ENCODE data around the gene NLE1.
"Not testable (repeated sequence)": the region's sequence is repeated elsewhere in the genome, so short reads cannot be mapped to it uniquely, and the experiment has no call there.

The NLE1 gene

DNA sequence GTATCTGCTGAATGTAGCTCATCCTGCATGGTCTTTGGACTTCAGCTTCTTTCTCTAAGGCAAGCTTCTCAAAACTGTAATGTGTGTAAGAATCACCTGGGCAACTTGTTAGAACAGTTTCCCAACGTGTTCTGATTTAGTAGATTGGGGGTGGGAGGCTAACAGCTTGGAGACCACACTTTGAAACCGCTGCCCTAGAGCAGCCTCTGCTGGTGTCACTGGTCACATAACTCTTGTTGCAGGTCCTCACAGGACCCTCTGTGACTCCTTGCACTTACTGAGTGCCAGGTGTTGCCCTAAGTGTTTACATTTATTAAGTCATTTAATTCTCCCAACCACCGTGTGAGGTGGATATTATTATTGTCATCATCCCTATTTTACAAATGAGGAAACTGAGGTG is 42.2 kb upstream of the NLE1 start:
- H3F3A ChIP-seq (ENCODE audit: low read depth): no peaks in the 10 kb centered on the region
- H3K4me3 ChIP-seq (ENCODE audit: low read length, poor library complexity, severe bottlenecking): no peak overlapping the region
- no peaks in the 10 kb centered on the region for H4K20me1 ChIP-seq (ENCODE audit: insufficient read depth, low read length, poor library complexity, severe bottlenecking)
- no peaks in the 10 kb centered on the region for H3K9me3 ChIP-seq (ENCODE audit: insufficient read depth, low read depth, low read length)
- H3K9me2 ChIP-seq (replicated peaks; ENCODE audit: low read depth, low read length): no peaks in the 10 kb centered on the region
- peaks cover 40% of the 10 kb centered on the region for H3K27me3 ChIP-seq (ENCODE audit: insufficient read depth, low read length, poor library complexity, severe bottlenecking)
- H3K36me3 ChIP-seq (ENCODE audit: insufficient read depth, low read length): no peaks in the 10 kb centered on the region
- TF ChIP-seq, protein P1, sequence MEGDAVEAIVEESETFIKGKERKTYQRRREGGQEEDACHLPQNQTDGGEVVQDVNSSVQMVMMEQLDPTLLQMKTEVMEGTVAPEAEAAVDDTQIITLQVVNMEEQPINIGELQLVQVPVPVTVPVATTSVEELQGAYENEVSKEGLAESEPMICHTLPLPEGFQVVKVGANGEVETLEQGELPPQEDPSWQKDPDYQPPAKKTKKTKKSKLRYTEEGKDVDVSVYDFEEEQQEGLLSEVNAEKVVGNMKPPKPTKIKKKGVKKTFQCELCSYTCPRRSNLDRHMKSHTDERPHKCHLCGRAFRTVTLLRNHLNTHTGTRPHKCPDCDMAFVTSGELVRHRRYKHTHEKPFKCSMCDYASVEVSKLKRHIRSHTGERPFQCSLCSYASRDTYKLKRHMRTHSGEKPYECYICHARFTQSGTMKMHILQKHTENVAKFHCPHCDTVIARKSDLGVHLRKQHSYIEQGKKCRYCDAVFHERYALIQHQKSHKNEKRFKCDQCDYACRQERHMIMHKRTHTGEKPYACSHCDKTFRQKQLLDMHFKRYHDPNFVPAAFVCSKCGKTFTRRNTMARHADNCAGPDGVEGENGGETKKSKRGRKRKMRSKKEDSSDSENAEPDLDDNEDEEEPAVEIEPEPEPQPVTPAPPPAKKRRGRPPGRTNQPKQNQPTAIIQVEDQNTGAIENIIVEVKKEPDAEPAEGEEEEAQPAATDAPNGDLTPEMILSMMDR (conservative IDR thresholded peaks at IDR 0.05; ENCODE audit: low read length): no peak
- no peak for TF ChIP-seq EZH2phosphoT487 (IDR thresholded peaks at IDR 0.05; ENCODE audit: borderline replicate concordance)
- no peaks in the 10 kb centered on the region for H3K79me2 ChIP-seq (ENCODE audit: insufficient read depth, low read length)
- no peak overlapping the region for H3K4me2 ChIP-seq (ENCODE audit: low read depth, low read length, poor library complexity, severe bottlenecking)
- no peak overlapping the region for H2AFZ ChIP-seq (ENCODE audit: low read length)
- no peak overlapping the region for H3K9ac ChIP-seq (ENCODE audit: low read depth, low read length, poor library complexity, severe bottlenecking)
- no peaks in the 10 kb centered on the region for H3K4me1 ChIP-seq (ENCODE audit: insufficient read depth, low read length, poor library complexity, severe bottlenecking)

DNA sequence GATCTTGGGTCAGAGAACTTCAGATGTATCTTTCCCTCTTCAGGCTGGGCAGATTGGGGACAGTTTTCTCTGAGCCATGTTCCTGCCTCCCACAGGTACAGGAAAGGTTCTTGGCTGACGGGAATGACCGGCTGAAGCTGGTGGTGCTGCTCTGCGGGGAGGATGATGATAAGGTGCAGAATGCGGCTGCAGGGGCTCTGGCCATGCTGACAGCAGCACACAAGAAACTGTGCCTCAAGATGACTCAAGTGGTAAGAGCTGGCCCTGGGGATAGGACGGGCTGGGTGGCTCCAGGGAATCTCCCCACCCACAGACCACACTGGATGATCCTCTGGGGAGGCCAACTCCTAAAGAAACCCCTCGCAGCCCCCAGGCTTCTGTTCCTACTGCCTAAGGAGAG is 41.2 kb upstream of the NLE1 start:
- Histone ChIP-seq H3K4me2 (ENCODE audit: low read depth, low read length, poor library complexity, severe bottlenecking) (no peak overlapping the region), H3K79me2 (ENCODE audit: insufficient read depth, low read length) (no peaks in the 10 kb centered on the region)
- TF ChIP-seq EZH2phosphoT487 (IDR thresholded peaks at IDR 0.05; ENCODE audit: borderline replicate concordance): no peak
- TF ChIP-seq, protein P1 (conservative IDR thresholded peaks at IDR 0.05; ENCODE audit: low read length): no peak

DNA sequence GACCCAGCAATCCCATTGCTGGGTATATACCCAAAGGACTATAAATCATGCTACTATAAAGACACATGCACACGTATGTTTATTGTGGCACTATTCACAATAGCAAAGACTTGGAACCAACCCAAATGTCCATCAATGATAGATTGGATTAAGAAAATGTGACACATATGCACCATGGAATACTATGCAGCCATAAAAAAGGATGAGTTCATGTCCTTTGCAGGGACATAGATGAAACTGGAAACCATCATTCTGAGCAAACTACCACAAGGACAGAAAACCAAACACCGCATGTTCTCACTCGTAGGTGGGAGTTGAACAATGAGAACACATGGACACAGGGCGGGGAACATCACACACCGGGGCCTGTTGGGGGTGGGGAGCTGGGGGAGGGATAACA is 37.3 kb upstream of the NLE1 start:
- not testable (repeated sequence) for H3K9ac ChIP-seq (ENCODE audit: low read depth, low read length, poor library complexity, severe bottlenecking); H3K9me2 ChIP-seq (replicated peaks; ENCODE audit: low read depth, low read length); H2AFZ ChIP-seq (ENCODE audit: low read length); H3K4me1 ChIP-seq (ENCODE audit: insufficient read depth, low read length, poor library complexity, severe bottlenecking); H4K20me1 ChIP-seq (ENCODE audit: insufficient read depth, low read length, poor library complexity, severe bottlenecking); H3F3A ChIP-seq (ENCODE audit: low read depth); H3K4me3 ChIP-seq (ENCODE audit: low read length, poor library complexity, severe bottlenecking); H3K36me3 ChIP-seq (ENCODE audit: insufficient read depth, low read length); H3K79me2 ChIP-seq (ENCODE audit: insufficient read depth, low read length); H3K9me3 ChIP-seq (ENCODE audit: insufficient read depth, low read depth, low read length); H3K4me2 ChIP-seq (ENCODE audit: low read depth, low read length, poor library complexity, severe bottlenecking)
- H3K27me3 ChIP-seq (ENCODE audit: insufficient read depth, low read length, poor library complexity, severe bottlenecking): peaks cover 17% of the 10 kb centered on the region

More for the DNA sequence above, 41.2 kb upstream of the NLE1 start:
- Histone ChIP-seq H3K9ac (ENCODE audit: low read depth, low read length, poor library complexity, severe bottlenecking) (no peak overlapping the region), H3F3A (ENCODE audit: low read depth) (no peaks in the 10 kb centered on the region), H3K4me1 (ENCODE audit: insufficient read depth, low read length, poor library complexity, severe bottlenecking) (no peaks in the 10 kb centered on the region), H3K27me3 (ENCODE audit: insufficient read depth, low read length, poor library complexity, severe bottlenecking) (peaks cover 37% of the 10 kb centered on the region), H3K4me3 (ENCODE audit: low read length, poor library complexity, severe bottlenecking) (no peak overlapping the region), H3K36me3 (ENCODE audit: insufficient read depth, low read length) (no peaks in the 10 kb centered on the region), H2AFZ (ENCODE audit: low read length) (no peak overlapping the region), H3K9me3 (ENCODE audit: insufficient read depth, low read depth, low read length) (no peaks in the 10 kb centered on the region), H3K9me2 (replicated peaks; ENCODE audit: low read depth, low read length) (no peaks in the 10 kb centered on the region), H4K20me1 (ENCODE audit: insufficient read depth, low read length, poor library complexity, severe bottlenecking) (no peaks in the 10 kb centered on the region)

DNA sequence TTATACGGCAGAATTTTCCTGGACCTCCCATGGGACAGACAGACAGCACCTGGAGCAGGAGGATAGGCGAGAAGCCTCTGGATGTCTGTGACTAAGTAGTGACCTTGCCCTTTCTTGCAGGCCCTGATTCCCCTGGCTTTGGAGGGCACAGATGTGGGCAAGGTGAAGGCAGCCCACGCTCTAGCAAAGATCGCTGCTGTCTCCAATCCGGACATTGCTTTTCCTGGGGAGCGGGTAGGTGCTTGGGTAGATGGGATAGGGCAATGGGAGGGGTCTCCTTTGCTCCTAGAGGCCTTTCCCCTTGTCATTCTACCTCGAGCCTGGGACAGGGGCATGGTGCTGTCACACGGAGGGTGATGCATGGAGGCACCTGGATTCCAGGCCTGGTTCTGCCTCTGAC is 34.8 kb upstream of the NLE1 start:
- H3K9me3 ChIP-seq (ENCODE audit: insufficient read depth, low read depth, low read length): no peaks in the 10 kb centered on the region
- no peak overlapping the region for H3K4me3 ChIP-seq (ENCODE audit: low read length, poor library complexity, severe bottlenecking)
- H3K27me3 ChIP-seq (ENCODE audit: insufficient read depth, low read length, poor library complexity, severe bottlenecking): peaks cover 3% of the 10 kb centered on the region
- H3K4me1 ChIP-seq (ENCODE audit: insufficient read depth, low read length, poor library complexity, severe bottlenecking): no peaks in the 10 kb centered on the region
- TF ChIP-seq EZH2phosphoT487 (IDR thresholded peaks at IDR 0.05; ENCODE audit: borderline replicate concordance): no peak
- TF ChIP-seq, protein P1 (conservative IDR thresholded peaks at IDR 0.05; ENCODE audit: low read length): no peak
- H3K9ac ChIP-seq (ENCODE audit: low read depth, low read length, poor library complexity, severe bottlenecking): no peak overlapping the region
- no peak overlapping the region for H3K4me2 ChIP-seq (ENCODE audit: low read depth, low read length, poor library complexity, severe bottlenecking)
- H3K36me3 ChIP-seq (ENCODE audit: insufficient read depth, low read length): no peaks in the 10 kb centered on the region
- H3K79me2 ChIP-seq (ENCODE audit: insufficient read depth, low read length): no peaks in the 10 kb centered on the region
- no peaks in the 10 kb centered on the region for H3F3A ChIP-seq (ENCODE audit: low read depth)
- H3K9me2 ChIP-seq (replicated peaks; ENCODE audit: low read depth, low read length): no peaks in the 10 kb centered on the region
- no peaks in the 10 kb centered on the region for H4K20me1 ChIP-seq (ENCODE audit: insufficient read depth, low read length, poor library complexity, severe bottlenecking)
- H2AFZ ChIP-seq (ENCODE audit: low read length): no peak overlapping the region

All from Loucy (cell line).